A673 (cell line): ENCODE measurements around the gene KRTAP1-1. TPM values are rescaled to one million over a fixed set of nuclear protein-coding genes. Genes with fewer than 3 reads are reported as not detected.

Experiments used
- BruUV-seq: library from RNA; stranded (reverse); fragments of 400-500 nt; replicated peaks from 2 replicates; lab custom pipeline; 2021; lab: Mats Ljungman, UMichigan
- CTCF ChIA-PET: fragments of 300-600 bp; sonication (Branson Sonifier 250); formaldehyde crosslinking; loops from one replicate; lab custom pipeline; 2022; ENCODE audit warnings: antibody characterized with exemption; lab: Charles Lee
- POLR2A ChIA-PET: fragments of 300-600 bp; sonication (Branson Sonifier 250); formaldehyde crosslinking; loops from one replicate; lab custom pipeline; 2022; ENCODE audit warnings: antibody characterized with exemption; ENCODE audit not compliant: low non-redundant PET; lab: Charles Lee
- DNase-seq: peaks from one replicate; pipeline ENCODE4 v3.0.0-alpha.2; 2015; ENCODE audit warnings: low spot score
- H3K27ac ChIP-seq: fragments of 200-600 bp; sonication (generic); 2 replicates; pipeline ENCODE4 v1.5.1; 2016; ENCODE audit warnings: mixed run types, low read depth, mild to moderate bottlenecking, mixed read lengths, antibody characterized with exemption, low read length; ENCODE audit not compliant: poor library complexity, severe bottlenecking
- H3K27me3 ChIP-seq: fragments of 200-600 bp; sonication (generic); replicated peaks from 2 replicates; pipeline ENCODE4 v1.6.1; 2017; ENCODE audit warnings: mixed run types, low read depth, mild to moderate bottlenecking, mixed read lengths, antibody characterized with exemption, low read length; ENCODE audit not compliant: insufficient read depth, poor library complexity
- H3K36me3 ChIP-seq: fragments of 200-600 bp; sonication (generic); 2 replicates; pipeline ENCODE4 v1.6.1; 2016; ENCODE audit warnings: mixed run types, mild to moderate bottlenecking, mixed read lengths, antibody characterized with exemption, low read length; ENCODE audit not compliant: insufficient read depth, poor library complexity, severe bottlenecking
- H3K4me1 ChIP-seq: fragments of 200-600 bp; sonication (generic); 2 replicates; pipeline ENCODE4 v1.6.1; 2017; ENCODE audit warnings: mixed run types, mild to moderate bottlenecking, mixed read lengths, antibody characterized with exemption, low read length; ENCODE audit not compliant: insufficient read depth, poor library complexity, severe bottlenecking
- H3K4me3 ChIP-seq: fragments of 200-600 bp; sonication (generic); 2 replicates; pipeline ENCODE4 v1.5.1; 2016; ENCODE audit warnings: low read depth, mixed run types, mild to moderate bottlenecking, mixed read lengths, low read length; ENCODE audit not compliant: poor library complexity, severe bottlenecking
- H3K9me3 ChIP-seq: fragments of 200-600 bp; sonication (generic); 2 replicates; pipeline ENCODE4 v1.6.1; 2016; ENCODE audit warnings: mixed run types, low read depth, mild to moderate bottlenecking, mixed read lengths, antibody characterized with exemption, low read length; ENCODE audit not compliant: poor library complexity, severe bottlenecking
- CTCF ChIP-seq: fragments of 300-800, 200-600 bp; sonication (generic); conservative IDR thresholded peaks from 2 replicates; pipeline ENCODE4 v1.5.1; 2017; ENCODE audit warnings: low read depth, mild to moderate bottlenecking, antibody characterized with exemption, low read length, moderate library complexity, mixed read lengths
- EZH2 ChIP-seq: fragments of 200-600 bp; sonication (generic); IDR thresholded peaks from 2 replicates; pipeline ENCODE4 v1.6.1; 2017; ENCODE audit warnings: borderline replicate concordance, low read depth, mild to moderate bottlenecking, mixed read lengths, antibody characterized with exemption, low read length; ENCODE audit not compliant: poor library complexity, severe bottlenecking
- intact Hi-C: fragments of 100-400 bp; cut with micrococcal nuclease; formaldehyde crosslinking; loops from one replicate; pipeline ENCODE4 v1.10.0; 2022; ENCODE audit not compliant: unreplicated experiment
- total RNA-seq: library from RNA; stranded (reverse); gene quantifications from 2 replicates; pipeline ENCODE4 v1.2.3, GENCODE V29; 2021

Gene KRTAP1-1
- total RNA-seq, 1 experiment from 2014 or later: not detected

GRCh38 chr17:41071606-41072360 is 30.5 kb upstream of the KRTAP1-1 start:
- TF ChIP-seq CTCF: no peak
- no peak for TF ChIP-seq EZH2
- H3K4me1 ChIP-seq: no peaks in the 10 kb centered on the region
- H3K4me3 ChIP-seq: no peak overlapping the region
- H3K27me3 ChIP-seq: no peaks in the 10 kb centered on the region
- no peak overlapping the region for H3K27ac ChIP-seq
- intact Hi-C loops: no loop called here
- BruUV-seq: no TSS peak
- ChIA-PET CTCF (no interaction called here), POLR2A (no interaction called here)
- no peaks in the 10 kb centered on the region for H3K36me3 ChIP-seq
- no peak for DNase-seq
- H3K9me3 ChIP-seq: no peaks in the 10 kb centered on the region

DNA sequence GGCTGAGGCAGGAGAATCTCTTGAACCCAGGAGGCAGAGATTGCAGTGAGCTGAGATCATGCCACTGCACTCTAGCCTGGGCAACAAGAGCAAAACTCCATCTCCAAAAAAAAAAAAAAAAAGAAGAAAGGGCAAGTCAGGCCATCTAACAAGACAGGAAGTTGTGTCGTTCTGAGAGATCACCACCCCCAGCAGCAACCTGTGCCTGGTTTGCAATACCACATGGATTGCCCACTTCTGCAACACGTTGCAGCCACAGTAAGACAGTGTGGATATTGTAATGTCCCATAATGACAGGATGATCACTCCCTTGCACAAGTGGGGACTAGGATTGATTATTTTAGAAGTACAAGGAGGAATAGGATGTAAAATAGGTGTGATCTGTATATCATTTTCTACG is 27.8 kb upstream of the KRTAP1-1 start:
- no peak overlapping the region for H3K27ac ChIP-seq
- BruUV-seq: no TSS peak
- ChIA-PET CTCF (no interaction called here), POLR2A (no interaction called here)
- H3K27me3 ChIP-seq: no peaks in the 10 kb centered on the region
- H3K36me3 ChIP-seq: no peaks in the 10 kb centered on the region
- TF ChIP-seq EZH2 (no peak), CTCF (no peak)
- H3K4me1 ChIP-seq: no peaks in the 10 kb centered on the region
- H3K9me3 ChIP-seq: no peaks in the 10 kb centered on the region
- DNase-seq: no peak
- no peak overlapping the region for H3K4me3 ChIP-seq
- intact Hi-C loops: no loop called here

- TF ChIP-seq CTCF (no peak), EZH2 (no peak)
- no peak for DNase-seq
- ChIA-PET POLR2A (no interaction called here), CTCF (no interaction called here)
- no peak overlapping the region for H3K4me3 ChIP-seq
- intact Hi-C loops: no loop called here
- H3K27me3 ChIP-seq: no peaks in the 10 kb centered on the region
- no peaks in the 10 kb centered on the region for H3K9me3 ChIP-seq
- no peak overlapping the region for H3K27ac ChIP-seq
- no TSS peak for BruUV-seq
- H3K36me3 ChIP-seq: no peaks in the 10 kb centered on the region
- H3K4me1 ChIP-seq: no peaks in the 10 kb centered on the region
Observed at GRCh38 chr17:41067281-41067680, 26.0 kb upstream of the KRTAP1-1 start.
